Measurements from ENCODE around the gene TMEM232.
"Not testable (repeated sequence)": the region's sequence is repeated elsewhere in the genome, so short reads cannot be mapped to it uniquely, and the experiment has no call there.

TMEM232 gene

DNA sequence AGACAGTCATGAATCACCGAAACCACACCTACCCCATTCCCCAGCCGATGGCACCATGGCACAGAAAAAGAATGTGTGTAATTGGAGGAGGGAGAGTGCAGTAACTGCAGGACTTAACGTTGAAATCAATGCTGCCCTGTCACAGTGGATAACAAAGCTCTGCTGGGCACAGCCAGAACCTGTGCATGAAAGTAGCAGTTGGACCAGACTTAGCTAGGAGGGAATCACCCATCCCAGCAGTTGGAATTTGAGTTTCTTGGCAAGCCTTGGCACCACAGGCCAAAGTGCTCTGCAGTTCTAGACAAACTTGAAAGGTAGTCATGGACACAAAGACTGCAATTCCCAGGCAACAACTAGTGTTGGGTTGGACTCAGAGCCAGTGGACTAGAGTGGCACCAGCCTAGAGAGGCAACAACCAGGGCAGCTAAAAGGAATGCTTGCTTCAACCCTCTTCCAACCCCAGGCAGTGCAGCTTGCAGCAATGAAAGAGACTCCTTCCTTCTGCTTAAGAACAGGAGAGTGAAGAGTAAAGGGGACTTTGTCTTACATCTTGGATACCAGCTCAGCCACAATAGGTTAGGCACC, 19.1 kb downstream of the TMEM232 start:
- DNase-seq (ENCODE audit: low spot score): no peak

- no peak for DNase-seq (ENCODE audit: low spot score)
Measured at GRCh38 chr5:110705349-110705748, 21.1 kb downstream of the TMEM232 start.

GRCh38 chr5:110703481-110703880, 23.0 kb downstream of the TMEM232 start:
- no peak for DNase-seq (ENCODE audit: low spot score)

- DNase-seq (ENCODE audit: low spot score): no peak
Measured at GRCh38 chr5:110702704-110703103, 23.8 kb downstream of the TMEM232 start.

GRCh38 chr5:110702300-110702699, 24.2 kb downstream of the TMEM232 start:
- no peak for DNase-seq (ENCODE audit: low spot score)

DNA sequence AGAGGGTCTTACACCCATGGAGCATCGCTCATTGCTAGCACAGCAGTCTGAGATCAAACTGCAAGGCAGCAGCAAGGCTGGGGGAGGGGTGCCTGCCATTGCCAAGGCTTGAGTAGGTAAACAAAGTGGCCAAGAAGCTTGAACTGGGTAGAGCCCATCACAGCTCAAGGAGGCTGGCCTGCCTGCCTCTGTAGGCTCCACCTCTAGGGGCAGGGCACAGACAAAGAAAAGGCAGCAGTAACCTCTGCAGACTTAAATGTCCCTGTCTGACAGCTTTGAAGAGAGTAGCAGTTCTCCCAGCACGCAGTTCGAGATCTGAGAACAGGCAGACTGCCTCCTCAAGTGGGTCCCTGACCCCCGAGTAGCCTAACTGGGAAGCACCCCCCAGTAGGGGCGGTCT, 33.8 kb downstream of the TMEM232 start:
- not testable (repeated sequence) for DNase-seq (ENCODE audit: low spot score)

- not testable (repeated sequence) for DNase-seq (ENCODE audit: low spot score)
Measured at GRCh38 chr5:110690587-110690986, 35.9 kb downstream of the TMEM232 start.

- DNase-seq (ENCODE audit: low spot score): no peak
Measured at GRCh38 chr5:110687485-110687884, 39.0 kb downstream of the TMEM232 start.

DNA sequence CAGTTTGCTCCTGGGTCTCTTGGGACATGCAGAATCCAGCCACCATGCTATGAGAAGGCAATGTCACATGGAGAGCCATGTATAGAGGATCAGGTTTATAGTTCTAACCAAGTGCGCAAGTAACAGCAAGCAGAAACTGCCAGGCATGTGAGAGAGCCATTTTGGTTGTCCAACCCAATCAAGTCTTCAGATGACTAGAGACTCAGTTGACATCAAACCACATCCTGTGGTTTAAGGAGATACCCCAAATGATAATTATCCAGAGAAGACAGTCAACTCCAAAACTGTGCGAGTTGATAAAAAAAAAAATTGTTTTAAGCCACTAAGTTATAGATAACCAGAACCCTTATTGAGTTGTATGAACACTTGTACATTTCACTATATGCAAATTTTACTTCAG, 40.2 kb downstream of the TMEM232 start:
- DNase-seq (ENCODE audit: low spot score): no peak

DNA sequence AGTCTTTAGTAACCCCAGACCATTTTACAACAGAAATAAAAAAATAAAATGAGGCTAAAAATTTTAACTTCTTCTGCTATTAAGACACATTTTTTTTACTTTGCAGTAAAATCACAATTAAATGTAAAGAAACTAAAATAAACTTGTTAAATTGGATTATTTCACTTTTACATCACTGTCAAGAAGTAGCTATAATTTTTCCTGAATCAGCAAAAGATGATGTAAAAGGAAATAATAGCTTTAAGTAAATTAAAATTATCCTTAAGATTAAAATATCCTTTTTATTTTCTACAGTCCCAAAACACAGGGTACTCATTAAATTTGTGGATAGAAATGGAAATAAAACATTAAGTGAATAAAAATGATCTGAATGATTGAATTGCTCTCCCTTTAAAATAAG, 44.5 kb downstream of the TMEM232 start:
- DNase-seq (ENCODE audit: low spot score): no peak

DNA sequence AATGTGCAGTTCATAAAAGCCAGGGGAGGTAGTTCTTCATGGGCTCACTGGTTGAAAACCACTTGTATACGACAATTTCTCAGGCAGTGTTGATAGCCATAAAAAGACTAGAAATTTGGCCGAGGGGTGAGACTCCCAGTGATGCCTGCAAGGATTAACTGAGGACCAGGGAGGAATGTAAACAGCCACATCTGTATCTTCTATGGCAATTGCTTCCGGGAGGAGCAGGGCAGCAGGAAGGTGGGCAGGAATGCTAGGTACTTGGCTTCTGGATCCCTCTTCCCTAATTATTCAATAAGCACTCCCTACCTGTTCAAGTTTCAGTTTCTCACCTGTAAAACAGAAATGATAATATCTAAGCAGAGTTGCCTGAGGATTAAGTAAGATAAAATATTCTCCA, 45.4 kb downstream of the TMEM232 start:
- no peak for DNase-seq (ENCODE audit: low spot score)

GRCh38 chr5:110676554-110676953, 49.9 kb downstream of the TMEM232 start:
- DNase-seq (ENCODE audit: low spot score): not testable (repeated sequence)

- no peak for DNase-seq (ENCODE audit: low spot score)
Measured at GRCh38 chr5:110665184-110665726, 61.2 kb downstream of the TMEM232 start.

- DNase-seq (ENCODE audit: low spot score): no peak
Measured at GRCh38 chr5:110663525-110663924, 62.9 kb downstream of the TMEM232 start.

DNA sequence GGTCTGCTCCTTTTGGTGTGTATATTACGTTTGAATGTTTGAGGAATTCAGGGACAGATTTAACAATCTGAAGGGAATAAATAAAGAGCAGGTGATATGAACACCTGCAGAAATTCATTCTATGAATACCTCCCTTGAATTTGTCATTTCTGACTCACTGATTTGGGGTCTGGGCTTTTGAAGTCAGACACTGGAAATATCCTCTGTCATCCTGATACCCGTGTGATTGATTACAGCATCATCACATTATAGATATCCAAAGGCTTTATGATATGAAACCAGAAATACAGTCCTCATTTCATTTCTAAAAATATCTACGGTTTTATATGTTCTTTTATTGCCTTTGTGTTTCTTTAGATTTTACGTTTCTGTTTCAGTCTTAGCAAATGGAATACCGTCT, 68.5 kb downstream of the TMEM232 start:
- DNase-seq (ENCODE audit: low spot score): no peak

DNA sequence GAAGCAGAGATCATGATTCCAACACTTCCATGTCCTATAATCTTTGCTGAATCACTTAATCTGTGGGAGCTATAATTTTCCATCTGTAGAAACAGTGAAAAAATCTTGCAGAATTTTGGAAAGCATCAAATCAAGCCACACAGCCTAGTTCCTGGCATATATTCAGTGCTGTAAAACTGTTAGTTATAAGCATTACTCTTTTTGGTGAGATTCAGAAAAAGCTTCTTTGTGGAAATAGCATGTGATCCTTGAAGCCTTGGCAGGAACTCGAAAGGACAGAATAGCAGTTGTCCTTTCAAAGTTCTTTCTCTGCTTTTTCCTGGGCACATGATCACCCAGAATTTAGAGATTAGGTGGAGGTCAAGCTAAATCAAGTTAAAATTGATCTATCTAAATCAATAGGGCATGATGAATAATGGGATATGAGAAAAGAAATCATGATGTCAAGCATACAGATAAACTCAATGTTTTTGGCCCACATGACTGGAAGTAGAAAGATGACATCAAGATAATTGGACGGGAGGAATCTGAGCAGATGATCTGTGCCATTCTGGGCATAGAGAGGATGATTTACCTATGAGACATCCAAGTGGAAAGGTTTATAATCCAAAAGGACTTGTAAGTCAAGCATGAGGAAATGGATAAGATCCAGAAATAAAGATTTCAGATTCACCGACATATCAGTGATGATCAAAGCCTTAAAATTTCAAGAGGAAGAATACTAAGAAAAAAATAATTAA, 73.1 kb downstream of the TMEM232 start:
- no peak for DNase-seq (ENCODE audit: low spot score)

GRCh38 chr5:110651507-110651906, 75.0 kb downstream of the TMEM232 start:
- no peak for DNase-seq (ENCODE audit: low spot score)

GRCh38 chr5:110644357-110644756, 82.1 kb downstream of the TMEM232 start:
- no peak for DNase-seq (ENCODE audit: low spot score)

- no peak for DNase-seq (ENCODE audit: low spot score)
Measured at GRCh38 chr5:110638970-110639902, 87.2 kb downstream of the TMEM232 start.

DNA sequence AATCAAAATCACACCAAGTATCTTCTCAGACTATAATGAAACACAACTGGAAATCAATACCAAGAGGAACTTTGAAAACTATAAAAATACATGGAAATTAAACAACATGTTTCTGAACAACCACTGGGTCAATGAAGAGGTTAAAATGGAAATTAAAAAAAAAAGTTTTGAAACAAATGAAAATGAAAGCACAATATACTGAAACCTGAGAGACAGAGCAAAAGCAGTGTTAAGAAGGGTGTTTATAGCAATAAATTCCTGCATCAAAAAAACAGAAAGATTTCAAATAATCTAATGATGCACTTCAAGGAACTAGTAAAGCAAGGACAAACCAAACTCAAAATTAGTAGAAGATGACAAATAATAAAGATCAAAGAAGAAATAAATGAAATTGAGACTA, 92.0 kb downstream of the TMEM232 start:
- DNase-seq (ENCODE audit: low spot score): no peak

DNA sequence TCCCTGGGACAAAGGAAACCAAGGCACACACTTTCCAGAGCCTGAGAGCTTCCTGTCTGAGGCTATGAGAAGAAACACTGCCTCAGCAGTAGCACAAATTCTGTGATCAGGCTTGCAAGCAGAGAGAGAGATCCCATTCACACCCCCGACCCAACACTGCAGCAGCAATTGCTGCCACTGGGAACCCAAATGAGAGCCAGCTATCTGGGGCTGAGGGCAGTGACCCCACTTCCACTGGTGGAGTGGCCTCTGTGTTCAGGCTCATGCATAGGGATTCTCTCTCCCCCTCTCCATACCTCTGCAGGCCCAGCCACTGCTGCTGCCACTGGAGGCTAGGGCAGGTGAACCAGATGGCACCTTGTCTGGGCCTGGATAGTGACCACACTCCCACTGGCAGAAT, 95.2 kb downstream of the TMEM232 start:
- no peak for DNase-seq (ENCODE audit: low spot score)

DNA sequence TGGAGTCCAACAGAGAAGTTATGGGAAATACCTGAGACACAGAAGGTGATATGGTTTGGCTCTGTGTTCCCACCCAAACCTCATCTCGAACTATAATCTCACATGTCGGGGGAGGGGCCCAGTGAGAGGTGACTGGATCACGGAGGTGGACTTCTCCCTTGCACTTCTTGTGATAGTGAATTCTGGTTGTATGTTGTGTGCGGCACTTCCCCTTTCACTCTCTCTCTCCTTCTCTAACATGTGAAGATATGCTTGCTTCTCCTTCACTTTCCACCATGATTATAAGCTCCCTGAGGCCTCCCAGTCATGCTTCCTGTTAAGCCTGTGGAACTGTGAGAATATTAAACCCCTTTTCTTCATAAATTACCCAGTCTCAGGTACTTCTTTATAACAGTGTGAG, 96.1 kb downstream of the TMEM232 start:
- DNase-seq (ENCODE audit: low spot score): no peak

Measured in CD4-positive, alpha-beta T cell treated with Interleukin-6 at 100 ng/mL for 8 hours (primary cell).